MCF 10A (cell line): ENCODE results near the gene PACSIN1. TPM values are rescaled to one million over a fixed set of nuclear protein-coding genes. Genes with fewer than 3 reads are reported as not detected.

Experiments
- BruUV-seq: library from RNA; stranded (reverse); fragments of 400-500 nt; replicated peaks from 2 replicates; lab custom pipeline; 2021; lab: Mats Ljungman, UMichigan
- CTCF ChIA-PET: fragments of 300-600 bp; sonication (Branson Sonifier 250); formaldehyde crosslinking; extraction: SDS; loops from one replicate; lab custom pipeline; 2021; ENCODE audit warnings: antibody characterized with exemption, inconsistent platforms; lab: Yijun Ruan, JAX
- POLR2A ChIA-PET: fragments of 300-600, 350-650 bp; sonication (Branson Sonifier 250); formaldehyde crosslinking; extraction: SDS; loops from one replicate; lab custom pipeline; 2020; ENCODE audit warnings: antibody characterized with exemption, inconsistent platforms; lab: Yijun Ruan, JAX
- DNase-seq: peaks from one replicate; pipeline ENCODE4 v3.0.0-alpha.2; 2018; ENCODE audit not compliant: unreplicated experiment
- H3K27ac Mint-ChIP-seq: one replicate; pipeline ENCODE4 v1.8.0; 2022; ENCODE audit warnings: mild to moderate bottlenecking, low read depth, mixed read lengths; ENCODE audit not compliant: unreplicated experiment
- H3K27me3 Mint-ChIP-seq: one replicate; pipeline ENCODE4 v1.8.0; 2022; ENCODE audit warnings: mixed read lengths; ENCODE audit not compliant: insufficient read depth, unreplicated experiment
- H3K36me3 Mint-ChIP-seq: one replicate; pipeline ENCODE4 v1.8.0; 2022; ENCODE audit warnings: mild to moderate bottlenecking, moderate library complexity, mixed read lengths; ENCODE audit not compliant: insufficient read depth, unreplicated experiment
- H3K4me1 Mint-ChIP-seq: one replicate; pipeline ENCODE4 v1.8.0; 2022; ENCODE audit warnings: mixed read lengths; ENCODE audit not compliant: insufficient read depth, unreplicated experiment
- H3K4me3 Mint-ChIP-seq: one replicate; pipeline ENCODE4 v1.8.0; 2022; ENCODE audit warnings: mild to moderate bottlenecking, moderate library complexity, mixed read lengths; ENCODE audit not compliant: unreplicated experiment
- H3K9me3 Mint-ChIP-seq: one replicate; pipeline ENCODE4 v1.8.0; 2022; ENCODE audit warnings: mixed read lengths; ENCODE audit not compliant: unreplicated experiment
- intact Hi-C: fragments of 100-400 bp; cut with micrococcal nuclease; formaldehyde crosslinking; loops from 2 replicates; pipeline ENCODE4 v1.14.1; 2022
- total RNA-seq: library from RNA; stranded (reverse); gene quantifications from 2 replicates; pipeline ENCODE4 v1.2.3, GENCODE V29; 2022
- TF ChIP-seq, protein P1 (sequence below): fragments of 200-600 bp; IDR thresholded peaks from one replicate; pipeline ENCODE4 v1.8.0; 2022; ENCODE audit warnings: antibody characterized with exemption, mild to moderate bottlenecking; ENCODE audit not compliant: unreplicated experiment

PACSIN1 gene
- total RNA-seq, 1 experiment from 2014 or later, result not detected

DNA sequence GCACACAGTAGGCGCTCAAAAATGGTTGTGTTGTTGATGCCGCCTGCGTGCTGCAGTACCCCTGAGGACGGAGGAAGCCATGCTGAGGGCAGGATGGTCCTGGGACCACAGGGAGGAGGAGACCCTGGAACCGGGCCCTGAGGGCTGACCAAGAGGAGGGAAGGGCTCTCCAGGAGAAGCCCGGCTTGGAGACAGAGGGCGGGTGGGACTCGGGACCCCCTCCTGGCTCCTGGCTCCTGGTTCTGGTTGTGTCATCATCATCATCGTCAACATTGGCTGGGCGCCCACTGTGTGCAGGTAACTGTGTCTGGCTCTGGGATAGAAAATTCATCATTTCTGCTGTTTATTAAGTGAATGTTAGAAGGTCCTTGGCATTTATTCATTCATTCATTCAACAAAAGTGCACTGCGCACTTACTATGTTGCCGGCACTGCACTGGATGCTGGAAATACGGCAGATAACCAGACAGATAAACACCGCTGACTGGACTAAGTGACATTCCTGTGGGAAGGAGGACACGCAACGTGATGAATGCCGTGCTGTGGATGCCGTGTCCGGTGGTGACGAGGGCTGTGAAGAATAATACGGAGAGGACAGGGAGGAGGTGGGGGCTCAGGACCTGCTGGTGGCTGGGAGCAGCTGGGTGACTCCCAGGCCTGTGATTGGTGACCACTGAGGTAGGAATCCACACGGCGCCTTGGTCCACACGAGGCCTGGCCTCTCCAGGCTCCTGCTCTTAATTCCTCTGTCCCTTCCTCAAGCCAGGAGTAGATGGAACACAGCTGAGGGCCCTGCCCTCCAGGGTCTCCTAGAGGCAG lies 55.0 kb downstream of the PACSIN1 start:
- H3K4me3 Mint-ChIP-seq, result no peak overlapping the region
- CTCF ChIA-PET, result interaction anchor here (0.6 kb wide), 1 partner anchor 61 kb away, joined by 3 read pairs; no protein-coding TSS in a partner anchor
- no peak for DNase-seq
- no peaks in the 10 kb centered on the region for H3K9me3 Mint-ChIP-seq
- H3K27me3 Mint-ChIP-seq, result no peaks in the 10 kb centered on the region
- intact Hi-C loops, result no loop called here
- H3K36me3 Mint-ChIP-seq, result no peaks in the 10 kb centered on the region
- no TSS peak for BruUV-seq
- TF ChIP-seq, protein P1, sequence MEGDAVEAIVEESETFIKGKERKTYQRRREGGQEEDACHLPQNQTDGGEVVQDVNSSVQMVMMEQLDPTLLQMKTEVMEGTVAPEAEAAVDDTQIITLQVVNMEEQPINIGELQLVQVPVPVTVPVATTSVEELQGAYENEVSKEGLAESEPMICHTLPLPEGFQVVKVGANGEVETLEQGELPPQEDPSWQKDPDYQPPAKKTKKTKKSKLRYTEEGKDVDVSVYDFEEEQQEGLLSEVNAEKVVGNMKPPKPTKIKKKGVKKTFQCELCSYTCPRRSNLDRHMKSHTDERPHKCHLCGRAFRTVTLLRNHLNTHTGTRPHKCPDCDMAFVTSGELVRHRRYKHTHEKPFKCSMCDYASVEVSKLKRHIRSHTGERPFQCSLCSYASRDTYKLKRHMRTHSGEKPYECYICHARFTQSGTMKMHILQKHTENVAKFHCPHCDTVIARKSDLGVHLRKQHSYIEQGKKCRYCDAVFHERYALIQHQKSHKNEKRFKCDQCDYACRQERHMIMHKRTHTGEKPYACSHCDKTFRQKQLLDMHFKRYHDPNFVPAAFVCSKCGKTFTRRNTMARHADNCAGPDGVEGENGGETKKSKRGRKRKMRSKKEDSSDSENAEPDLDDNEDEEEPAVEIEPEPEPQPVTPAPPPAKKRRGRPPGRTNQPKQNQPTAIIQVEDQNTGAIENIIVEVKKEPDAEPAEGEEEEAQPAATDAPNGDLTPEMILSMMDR, result no peak
- no peaks in the 10 kb centered on the region for H3K4me1 Mint-ChIP-seq
- no peak overlapping the region for H3K27ac Mint-ChIP-seq
- POLR2A ChIA-PET, result no interaction called here

- TF ChIP-seq, protein P1, result no peak
- Mint-ChIP-seq H3K36me3 (no peaks in the 10 kb centered on the region), H3K27ac (no peak overlapping the region), H3K9me3 (no peaks in the 10 kb centered on the region), H3K4me3 (no peak overlapping the region), H3K27me3 (no peaks in the 10 kb centered on the region), H3K4me1 (no peaks in the 10 kb centered on the region)
- BruUV-seq, result no TSS peak
- POLR2A ChIA-PET, result no interaction called here
- intact Hi-C loops, result no loop called here
- CTCF ChIA-PET, result interaction anchor here (0.5 kb wide), 1 partner anchor 355 kb away, joined by 3 read pairs; no protein-coding TSS in a partner anchor
- no peak for DNase-seq
These were observed 55.8 kb downstream of the PACSIN1 start for GRCh38 chr6:34521463-34522285.

GRCh38 chr6:34522761-34523160 lies 56.9 kb downstream of the PACSIN1 start:
- Mint-ChIP-seq H3K27me3 (no peaks in the 10 kb centered on the region), H3K36me3 (no peaks in the 10 kb centered on the region), H3K4me1 (no peaks in the 10 kb centered on the region), H3K9me3 (no peaks in the 10 kb centered on the region), H3K4me3 (no peak overlapping the region), H3K27ac (no peak overlapping the region)
- no peak for DNase-seq
- ChIA-PET CTCF (interaction anchor here (1.0 kb wide), 1 partner anchor 63 kb away, joined by 3 read pairs; no protein-coding TSS in a partner anchor), POLR2A (no interaction called here)
- intact Hi-C loops, result no loop called here
- BruUV-seq, result no TSS peak
- TF ChIP-seq, protein P1, result no peak
